GM12872 (cell line): ENCODE data around the gene MANSC4.

ENCODE experiments used
- TF ChIP-seq, protein P1 (sequence below): IDR thresholded peaks from 3 replicates; pipeline ENCODE4 v1.5.1; 2011; ENCODE audit warnings: low read depth, mild to moderate bottlenecking, low read length, moderate library complexity; ENCODE audit not compliant: insufficient read depth

The MANSC4 gene

DNA sequence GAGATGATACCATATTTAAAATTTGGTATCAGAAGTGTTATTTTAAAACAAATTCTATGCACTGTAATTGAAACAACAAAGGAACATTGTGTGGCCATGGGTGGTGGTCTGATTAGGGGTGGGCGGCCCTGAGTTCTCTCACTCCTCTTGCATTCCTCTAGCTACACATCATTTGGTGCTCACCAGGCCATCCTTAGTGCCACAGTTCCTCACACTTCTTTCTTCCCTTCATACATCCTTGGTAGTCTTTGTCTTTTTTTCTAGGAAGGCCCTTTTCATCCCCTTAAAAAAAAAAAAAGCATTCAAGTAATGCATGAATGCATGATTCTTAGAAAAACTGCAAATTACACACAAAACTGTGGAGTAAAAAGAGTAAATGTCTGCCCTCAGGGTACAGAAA, 2.4 kb upstream of the MANSC4 start:
- TF ChIP-seq, protein P1, sequence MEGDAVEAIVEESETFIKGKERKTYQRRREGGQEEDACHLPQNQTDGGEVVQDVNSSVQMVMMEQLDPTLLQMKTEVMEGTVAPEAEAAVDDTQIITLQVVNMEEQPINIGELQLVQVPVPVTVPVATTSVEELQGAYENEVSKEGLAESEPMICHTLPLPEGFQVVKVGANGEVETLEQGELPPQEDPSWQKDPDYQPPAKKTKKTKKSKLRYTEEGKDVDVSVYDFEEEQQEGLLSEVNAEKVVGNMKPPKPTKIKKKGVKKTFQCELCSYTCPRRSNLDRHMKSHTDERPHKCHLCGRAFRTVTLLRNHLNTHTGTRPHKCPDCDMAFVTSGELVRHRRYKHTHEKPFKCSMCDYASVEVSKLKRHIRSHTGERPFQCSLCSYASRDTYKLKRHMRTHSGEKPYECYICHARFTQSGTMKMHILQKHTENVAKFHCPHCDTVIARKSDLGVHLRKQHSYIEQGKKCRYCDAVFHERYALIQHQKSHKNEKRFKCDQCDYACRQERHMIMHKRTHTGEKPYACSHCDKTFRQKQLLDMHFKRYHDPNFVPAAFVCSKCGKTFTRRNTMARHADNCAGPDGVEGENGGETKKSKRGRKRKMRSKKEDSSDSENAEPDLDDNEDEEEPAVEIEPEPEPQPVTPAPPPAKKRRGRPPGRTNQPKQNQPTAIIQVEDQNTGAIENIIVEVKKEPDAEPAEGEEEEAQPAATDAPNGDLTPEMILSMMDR: no peak

DNA sequence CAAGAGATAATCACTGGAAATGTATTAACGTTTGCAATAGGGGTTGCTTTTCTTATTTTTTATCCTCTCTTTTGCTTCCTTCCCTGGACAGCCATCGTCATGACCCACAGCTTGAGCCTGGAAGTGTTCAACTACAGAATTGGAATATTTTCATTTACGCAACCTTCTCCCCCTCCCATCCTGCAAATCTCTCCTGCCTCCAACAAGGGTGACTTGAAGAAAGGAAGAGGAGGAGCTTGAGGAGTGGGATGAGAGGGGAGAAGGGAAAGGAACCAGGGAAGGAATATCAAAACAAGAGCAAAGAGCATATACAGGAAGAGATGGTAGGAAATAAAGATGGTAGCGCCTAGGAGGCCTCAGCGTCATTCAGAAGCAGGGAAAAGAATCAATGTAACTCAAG, 1.6 kb upstream of the MANSC4 start:
- TF ChIP-seq, protein P1: no peak

DNA sequence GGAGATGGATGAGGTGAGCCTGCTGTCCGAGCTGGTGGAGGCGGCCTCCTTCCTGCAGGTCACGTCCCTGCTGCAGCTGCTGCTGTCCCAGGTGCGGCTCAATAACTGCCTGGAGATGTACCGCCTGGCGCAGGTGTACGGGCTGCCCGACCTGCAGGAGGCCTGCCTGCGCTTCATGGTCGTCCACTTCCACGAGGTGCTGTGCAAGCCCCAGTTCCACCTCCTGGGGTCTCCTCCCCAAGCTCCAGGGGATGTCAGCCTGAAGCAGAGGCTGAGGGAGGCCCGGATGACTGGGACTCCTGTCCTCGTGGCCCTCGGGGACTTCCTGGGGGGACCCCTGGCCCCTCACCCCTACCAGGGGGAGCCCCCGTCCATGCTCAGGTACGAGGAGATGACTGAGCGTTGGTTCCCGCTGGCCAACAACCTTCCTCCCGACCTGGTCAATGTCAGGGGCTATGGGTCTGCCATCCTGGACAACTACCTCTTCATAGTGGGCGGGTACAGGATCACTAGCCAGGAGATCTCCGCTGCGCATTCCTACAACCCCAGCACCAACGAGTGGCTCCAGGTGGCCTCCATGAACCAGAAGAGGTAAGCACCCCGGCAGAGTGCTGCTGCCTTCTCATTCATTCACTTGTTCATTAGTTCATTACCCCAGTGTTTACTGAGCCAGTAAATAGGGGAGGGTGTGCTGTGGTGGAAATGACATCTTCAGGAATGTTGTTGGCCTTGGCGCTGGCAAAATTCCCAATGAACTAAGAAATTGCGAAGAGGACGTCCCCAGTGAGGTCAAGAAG, 774 bp upstream of the MANSC4 start:
- TF ChIP-seq, protein P1: no peak

DNA sequence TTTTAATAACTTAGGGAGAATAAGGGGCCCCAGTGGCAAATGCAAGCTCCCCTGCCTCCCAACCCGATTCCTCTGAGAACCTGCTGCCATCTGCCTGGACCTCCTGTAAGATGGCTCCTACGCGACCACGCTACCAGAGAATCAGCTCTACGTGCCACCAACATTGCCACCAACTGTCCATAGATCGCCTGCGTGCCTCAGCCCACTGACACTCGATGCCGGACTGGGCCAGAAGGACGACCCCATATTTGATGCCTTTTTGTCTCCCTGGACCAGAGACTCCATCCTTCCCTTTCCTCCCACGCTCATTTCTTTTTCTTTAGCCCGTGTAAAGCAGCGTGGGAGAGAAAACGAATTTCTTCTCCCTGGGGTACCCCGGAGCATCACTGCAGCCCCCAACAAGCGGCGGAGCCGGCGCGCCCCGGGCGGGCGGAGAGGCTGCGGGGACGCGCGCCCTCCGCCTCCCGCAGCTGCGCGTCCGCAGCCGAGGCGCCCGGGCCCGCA, 568 bp downstream of the MANSC4 start:
- TF ChIP-seq, protein P1: no peak

DNA sequence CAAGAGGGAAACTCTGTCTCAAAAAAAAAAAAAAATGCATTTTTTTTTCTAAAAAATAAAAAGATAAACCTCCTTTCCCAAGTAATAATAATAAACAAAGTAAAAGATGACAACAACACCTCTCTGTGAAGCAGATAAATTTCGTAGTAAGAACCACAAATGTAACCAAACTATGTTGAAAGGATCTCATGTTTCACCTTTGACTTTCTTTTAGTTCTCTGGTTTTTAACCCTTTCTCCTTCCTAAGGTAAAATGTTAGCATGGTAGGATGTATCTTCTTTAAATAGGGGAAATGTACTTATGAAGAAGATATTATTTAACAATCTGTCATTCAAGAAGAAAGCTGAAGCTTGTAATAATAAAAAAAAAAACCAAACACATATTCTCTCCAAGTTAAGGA, 1.8 kb downstream of the MANSC4 start:
- TF ChIP-seq, protein P1: no peak

DNA sequence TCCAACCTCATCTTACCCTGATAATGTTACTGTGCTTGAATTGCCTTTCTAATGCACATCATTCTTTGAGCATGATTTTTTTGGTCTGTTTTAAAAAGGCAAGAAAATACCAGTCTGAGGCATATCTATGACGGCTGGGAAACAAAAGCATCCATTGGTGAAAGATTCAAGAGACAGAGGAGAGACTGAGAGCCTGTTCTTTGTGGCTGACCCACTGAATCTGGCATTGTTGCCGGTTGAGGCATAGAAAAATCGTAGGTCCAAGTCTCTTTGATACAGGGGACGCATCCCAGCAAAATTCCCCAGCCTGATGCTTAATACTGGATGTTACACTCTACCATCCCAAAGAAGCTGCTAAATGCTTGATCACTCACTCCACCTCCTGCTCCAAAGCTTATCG, 2.9 kb downstream of the MANSC4 start:
- TF ChIP-seq, protein P1: no peak

DNA sequence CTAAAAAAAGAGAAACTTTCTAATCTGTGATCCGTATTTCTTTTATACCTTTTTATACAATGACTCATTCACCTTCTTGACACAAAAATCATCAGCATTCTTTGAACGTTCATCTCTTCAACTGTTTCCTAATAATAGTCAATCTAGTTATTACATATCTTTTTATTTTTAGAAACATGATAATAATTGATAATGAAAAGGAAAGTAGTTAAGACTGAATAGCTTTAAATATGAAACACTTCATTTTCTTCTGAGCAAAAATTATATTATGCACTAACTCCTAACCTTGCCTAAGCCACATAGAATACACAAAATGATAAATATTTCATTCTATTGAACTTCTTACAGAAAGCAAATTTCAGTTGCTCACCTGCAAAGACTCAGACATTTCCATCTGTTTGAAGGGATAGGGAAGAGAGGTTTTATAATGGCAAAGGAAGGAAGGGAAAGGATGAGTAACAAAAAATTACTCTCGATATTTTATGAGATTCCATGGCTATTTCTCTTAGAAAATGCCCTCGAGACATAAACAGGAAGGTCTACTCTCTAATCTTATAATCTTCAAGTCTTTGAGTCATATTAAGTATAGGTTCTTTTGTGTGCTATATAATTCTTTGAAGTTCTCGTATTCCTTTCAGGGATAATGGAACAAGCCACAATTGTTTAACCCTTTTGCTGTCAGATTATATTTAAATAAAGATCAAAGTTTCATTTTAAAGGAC, 7.5 kb downstream of the MANSC4 start:
- TF ChIP-seq, protein P1: no peak
